Right ventricle myocardium inferior (tissue), 1 donor: ENCODE results near the gene SHE. TPM values are rescaled to one million over a fixed set of nuclear protein-coding genes. Genes with fewer than 3 reads are reported as not detected.

Experiments used
- ATAC-seq: fragments of 200-7000 bp; cut with Tn5 transposase; one replicate; pipeline ENCODE4 v1.9.1; 2020; ENCODE audit warnings: mild to moderate bottlenecking, moderate library complexity
- DNase-seq: peaks from one replicate; pipeline ENCODE4 v3.0.0; 2021; ENCODE audit errors: missing footprints
- intact Hi-C: fragments of 100-400 bp; cut with DNase I; formaldehyde crosslinking; loops from one replicate; pipeline ENCODE4 v1.11.0; 2022
- total RNA-seq: library from RNA; stranded (reverse); fragmentation: NEBNext Ultra II Directional; extraction: Animal tissue kit (Norgen Biotek cat#: 25700); gene quantifications from one replicate; pipeline ENCODE4 v1.2.1, GENCODE V29; 2021
- donor health status: DM: no; HTN: yes; CAD: no; lungs with severe emphysema.

The SHE gene
- total RNA-seq, 1 donor from 2014 or later, result 11.3 TPM

GRCh38 chr1:154463512-154463990 lies 38.7 kb downstream of the SHE start:
- ATAC-seq, result peak; percentile 38
- intact Hi-C loops, result no loop called here
- DNase-seq, result no peak

GRCh38 chr1:154460695-154461260 lies 41.4 kb downstream of the SHE start:
- DNase-seq, result no peak
- ATAC-seq, result no peak
- intact Hi-C loops, result no loop called here

GRCh38 chr1:154459080-154459479 lies 43.1 kb downstream of the SHE start:
- no peak for ATAC-seq
- DNase-seq, result no peak
- intact Hi-C loops, result no loop called here

- ATAC-seq, result no peak
- intact Hi-C loops, result no loop called here
- no peak for DNase-seq
Measured at GRCh38 chr1:154456631-154457030, 45.6 kb downstream of the SHE start.

GRCh38 chr1:154454386-154455120 lies 47.7 kb downstream of the SHE start:
- ATAC-seq, result no peak
- intact Hi-C loops, result no loop called here
- no peak for DNase-seq

GRCh38 chr1:154453574-154454352 lies 48.4 kb downstream of the SHE start:
- intact Hi-C loops, result no loop called here
- no peak for DNase-seq
- ATAC-seq, result peak; percentile 85

- DNase-seq (no peak), ATAC-seq (peak; percentile 32)
- intact Hi-C loops, result no loop called here
Measured at GRCh38 chr1:154453161-154453560, 49.1 kb downstream of the SHE start.

GRCh38 chr1:154448331-154448811 lies 53.8 kb downstream of the SHE start:
- intact Hi-C loops, result no loop called here
- DNase-seq (no peak), ATAC-seq (peak; percentile 88)

GRCh38 chr1:154446789-154447188 lies 55.4 kb downstream of the SHE start:
- intact Hi-C loops, result no loop called here
- ATAC-seq (no peak), DNase-seq (no peak)

GRCh38 chr1:154446292-154446691 lies 55.9 kb downstream of the SHE start:
- intact Hi-C loops, result no loop called here
- DNase-seq, result no peak
- no peak for ATAC-seq

- intact Hi-C loops, result no loop called here
- no peak for DNase-seq
- no peak for ATAC-seq
Measured at GRCh38 chr1:154445040-154445472, 57.2 kb downstream of the SHE start.

- intact Hi-C loops, result no loop called here
- DNase-seq (no peak), ATAC-seq (no peak)
Measured at GRCh38 chr1:154443274-154444013, 58.8 kb downstream of the SHE start.

- ATAC-seq (peak; percentile 12), DNase-seq (no peak)
- intact Hi-C loops, result no loop called here
Measured at GRCh38 chr1:154442006-154442740, 60.0 kb downstream of the SHE start.

GRCh38 chr1:154441241-154441888 lies 60.8 kb downstream of the SHE start:
- intact Hi-C loops, result no loop called here
- no peak for ATAC-seq
- no peak for DNase-seq

GRCh38 chr1:154440036-154440804 lies 62.0 kb downstream of the SHE start:
- intact Hi-C loops, result no loop called here
- DNase-seq (no peak), ATAC-seq (no peak)

GRCh38 chr1:154436433-154436832 lies 65.8 kb downstream of the SHE start:
- intact Hi-C loops, result no loop called here
- ATAC-seq (no peak), DNase-seq (no peak)

GRCh38 chr1:154435599-154436200 lies 66.5 kb downstream of the SHE start:
- DNase-seq (no peak), ATAC-seq (no peak)
- intact Hi-C loops, result no loop called here
